DOHH2 (cell line): Measurements from ENCODE around the gene TMPRSS9.

Source experiments
- CTCF ChIP-seq: fragments of 200-600 bp; sonication (generic); IDR thresholded peaks from one replicate; pipeline ENCODE4 v1.5.1; 2014; ENCODE audit warnings: antibody characterized with exemption, mild to moderate bottlenecking, low read depth, low read length; ENCODE audit not compliant: poor library complexity, severe bottlenecking
- EZH2phosphoT487 ChIP-seq: fragments of 200-600 bp; sonication (generic); IDR thresholded peaks from 2 replicates; pipeline ENCODE4 v1.6.1; 2017; ENCODE audit warnings: borderline replicate concordance, mild to moderate bottlenecking, antibody characterized with exemption, low read length, moderate library complexity, mixed read lengths

GRCh38 chr19:2433854-2434253 is 73.8 kb downstream of the TMPRSS9 start:
- no peak for TF ChIP-seq CTCF
- TF ChIP-seq EZH2phosphoT487 = no peak
